ENCODE data around the gene HECTD2. TPM values are rescaled to one million over a fixed set of nuclear protein-coding genes. Genes with fewer than 3 reads are reported as not detected.

The HECTD2 gene
- total and polyA plus RNA-seq, 2 of the 8 experiments (the other 6 are each of a cell fraction or from before 2014, with no cell fraction given): 5.7 to 11.9 TPM

DNA sequence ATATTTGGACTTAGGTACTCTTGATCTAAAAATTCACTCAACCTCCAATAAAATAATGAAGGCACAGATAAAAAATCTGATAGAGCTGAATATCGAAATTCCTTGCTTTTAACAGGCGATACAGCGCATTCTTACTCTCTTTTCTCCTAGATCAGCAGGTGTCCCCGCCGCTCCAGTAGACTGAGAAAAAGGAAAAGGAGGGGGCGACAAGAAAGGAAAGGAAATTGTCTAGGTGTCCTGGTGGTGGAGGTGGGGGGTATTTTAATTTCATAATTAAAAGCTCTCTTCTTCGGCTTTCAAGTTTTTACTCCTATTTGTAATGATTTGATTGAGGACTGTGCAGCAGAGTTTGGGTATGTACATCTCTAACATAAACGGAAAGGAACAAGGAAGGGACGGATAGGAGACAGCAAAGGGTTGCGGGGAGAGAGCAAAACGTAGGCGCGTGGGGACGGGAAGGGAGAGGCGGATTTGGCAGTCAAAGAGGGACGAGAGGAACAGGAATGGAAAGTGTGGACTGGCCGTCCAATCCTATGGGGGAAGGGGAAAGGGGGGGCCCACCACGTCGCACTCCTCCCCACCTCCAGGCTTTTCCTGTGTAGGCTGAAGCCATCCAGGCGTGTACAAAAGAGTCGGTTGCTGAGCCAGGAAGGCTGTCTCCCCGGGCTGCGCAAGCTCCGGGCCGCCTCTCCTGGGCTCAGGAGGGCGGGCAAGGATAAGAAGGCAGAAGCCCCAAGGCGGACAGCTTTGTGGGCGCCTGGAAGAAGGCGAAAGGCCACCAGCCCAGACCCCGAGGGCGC is 875 bp upstream of the HECTD2 start:
- Histone ChIP-seq H3K4me3 (ENCODE audit: extremely low read depth in 1 of 4, insufficient read depth in 2 of 4, low read depth in 3 of 4, low read length in 4 of 4) (peak overlapping the region; percentile 63 to 98 (median 88)), H3K27me3 (replicated peaks in 1 of 4; ENCODE audit: control insufficient read depth in 3 of 4, extremely low read depth in 1 of 4, insufficient read depth in 3 of 4, low read length in 3 of 4) (no peaks in the 10 kb centered on the region; a peak in 1 of 7 replicates), H3K18ac (ENCODE audit: extremely low read depth, low read length) (peak overlapping the region; percentile 95), H3K23ac (ENCODE audit: insufficient read length) (no peak overlapping the region), H2BK120ac (replicated peaks; ENCODE audit: low read depth, low read length) (peak overlapping the region; percentile 47), H3K4me2 (ENCODE audit: insufficient read depth in 1 of 2, low read depth in 2 of 2, low read length in 2 of 2) (peak overlapping the region; percentile 84 to 90), H4K20me1 (replicated peaks in 1 of 2; ENCODE audit: control insufficient read depth in 1 of 2, insufficient read depth in 2 of 2, low read length in 2 of 2) (peaks cover 0 to 2% of the 10 kb centered on the region in 2 experiments), H2AK5ac (ENCODE audit: low read depth, low read length) (no peak overlapping the region), H4K5ac (ENCODE audit: insufficient read length, low read depth, low read length) (peak overlapping the region; percentile 70), H3K27ac (ENCODE audit: low read depth, low read length) (peak overlapping the region; percentile 99), H2BK5ac (ENCODE audit: low read depth, low read length) (peak overlapping the region; percentile 97), H3K4me1 (replicated peaks in 1 of 4; ENCODE audit: control insufficient read depth in 3 of 4, insufficient read depth in 4 of 4, low read length in 3 of 4) (peaks cover 0 to 4% (median 2%) of the 10 kb centered on the region in 4 experiments; a peak in 3 of 7 replicates), H2AFZ (ENCODE audit: low read length) (peak overlapping the region; percentile 86; the same call in 1 of the 2 replicates), H3K36me3 (ENCODE audit: control insufficient read depth in 2 of 4, insufficient read depth in 4 of 4, low read length in 3 of 4) (no peaks in the 10 kb centered on the region), H4K91ac (replicated peaks; ENCODE audit: insufficient read length, low read length) (peak overlapping the region; percentile 75), H3K9ac (replicated peaks in 1 of 4; ENCODE audit: extremely low read depth in 1 of 4, low read depth in 3 of 4, low read length in 3 of 4) (peak overlapping the region; percentile 88 to 98 (median 95)), H2BK15ac (ENCODE audit: low read length) (no peak overlapping the region), H3K79me1 (ENCODE audit: low read depth, low read length) (no peaks in the 10 kb centered on the region), H3K9me3 (ENCODE audit: insufficient read depth in 2 of 2, low read depth in 1 of 2, low read length in 1 of 2) (no peaks in the 10 kb centered on the region), H3K56ac (replicated peaks; ENCODE audit: insufficient read length, low read depth, low read length) (peak overlapping the region; percentile 92), H3K14ac (ENCODE audit: insufficient read length) (peak overlapping the region; percentile 27), H4K8ac (ENCODE audit: extremely low read depth, insufficient read depth, low read length) (peak overlapping the region; percentile 99), H3K4ac (replicated peaks; ENCODE audit: insufficient read length, low read depth, low read length) (peak overlapping the region; percentile 90), H2BK12ac (ENCODE audit: low read depth, low read length) (peak overlapping the region; percentile 88), H2BK20ac (ENCODE audit: low read length) (no peak overlapping the region), H3K23me2 (ENCODE audit: low read depth, low read length) (peaks cover 13% of the 10 kb centered on the region; the same call in 1 of the 2 replicates), H3K79me2 (ENCODE audit: control insufficient read depth in 1 of 2, insufficient read depth in 2 of 2, low read length in 2 of 2) (peaks cover 0 to 32% of the 10 kb centered on the region in 2 experiments; a peak in 2 of 4 replicates)
- POLR2A ChIA-PET (ENCODE audit: partially characterized antibody): interaction anchor here (0.6 to 1.5 kb wide), 6 partner anchors 17 to 268 kb away, joined by 3 to 6 read pairs (median 4); no protein-coding TSS in a partner anchor
- FAIRE-seq (no peak), DNase-seq (ENCODE audit: low read depth in 1 of 2, low spot score in 2 of 2) (no peak)
- CTCF ChIA-PET (ENCODE audit: partially characterized antibody): interaction anchor here (0.8 to 3.2 kb wide), 5 partner anchors 19 to 143 kb away, joined by 3 to 9 read pairs (median 3); no protein-coding TSS in a partner anchor
- WGBS, 2 experiments (ENCODE audit: extremely low coverage in 1 of 2, insufficient coverage in 1 of 2, insufficient read length in 1 of 2, insufficient replicate concordance in 2 of 2, low coverage in 1 of 2, low lambda C conversion rate in 2 of 2, missing lambda C conversion rate in 1 of 2): 2% methylated on average over 31 of the region's 31 CpGs; no CpG with 5 or more reads in 1 of the 2 experiments
- TF ChIP-seq FOSL1 (IDR thresholded peaks at IDR 0.05; ENCODE audit: insufficient read depth, low read depth, low read length) (no peak), RFX5 (IDR thresholded peaks at IDR 0.05; ENCODE audit: borderline replicate concordance, low read depth, low read length) (no peak), CHD1 (IDR thresholded peaks at IDR 0.05; ENCODE audit: low read depth, low read length) (0 out of 2 replicates have a peak, but pooled peaks have one; percentile 39), NRF1 (IDR thresholded peaks at IDR 0.05; ENCODE audit: low read depth, low read length) (no peak), ASH2L (IDR thresholded peaks at IDR 0.05; ENCODE audit: low read length) (peak; percentile 6), CBX8 (IDR thresholded peaks at IDR 0.05; ENCODE audit: borderline replicate concordance, low read depth, low read length) (no peak), KDM1A (IDR thresholded peaks at IDR 0.05; ENCODE audit: borderline replicate concordance, low read length) (no peak), POU5F1 (IDR thresholded peaks at IDR 0.05; ENCODE audit: low read depth, low read length) (no peak), TBP (IDR thresholded peaks at IDR 0.05; ENCODE audit: low read depth, low read length) (peak; percentile 23; the same call in 1 of the 2 replicates), JUN (IDR thresholded peaks at IDR 0.05; ENCODE audit: low read depth, low read length) (no peak)
- TF ChIP-seq, protein P1, sequence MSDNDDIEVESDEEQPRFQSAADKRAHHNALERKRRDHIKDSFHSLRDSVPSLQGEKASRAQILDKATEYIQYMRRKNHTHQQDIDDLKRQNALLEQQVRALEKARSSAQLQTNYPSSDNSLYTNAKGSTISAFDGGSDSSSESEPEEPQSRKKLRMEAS (IDR thresholded peaks at IDR 0.05): peak; percentile 9; the same call in 1 of the 2 replicates

All from H1 (cell line).